Panc1 (cell line): ENCODE results near the gene WWTR1.

ENCODE experiments used
- POLR2AphosphoS5 ChIP-seq: IDR thresholded peaks from 2 replicates; pipeline ENCODE4 v1.6.1; 2012; ENCODE audit warnings: mild to moderate bottlenecking, low read depth, low read length, moderate library complexity
- SIN3A ChIP-seq: IDR thresholded peaks from 2 replicates; pipeline ENCODE4 v1.6.1; 2012; ENCODE audit warnings: low read depth, mild to moderate bottlenecking, low read length, moderate library complexity, borderline replicate concordance; ENCODE audit not compliant: insufficient read depth
- TCF7L2 ChIP-seq: IDR thresholded peaks from 2 replicates; pipeline ENCODE4 v1.6.1; 2011; ENCODE audit warnings: mild to moderate bottlenecking, low read depth, low read length, inconsistent platforms
- TF ChIP-seq, protein P1 (sequence below): fragments of 450-650 bp; IDR thresholded peaks from 2 replicates; pipeline ENCODE4 v1.5.1; 2017; ENCODE audit warnings: mild to moderate bottlenecking
- TF ChIP-seq, protein P2 (sequence below), 2 experiments: IDR thresholded peaks; 2 replicates each; pipeline ENCODE4 v1.6.1; 2011 to 2012; ENCODE audit warnings: low read depth in 2 of 2, control low read depth in 1 of 2, low read length in 1 of 2, mild to moderate bottlenecking in 1 of 2, moderate library complexity in 1 of 2; ENCODE audit not compliant: insufficient read depth in 1 of 2

DNA sequence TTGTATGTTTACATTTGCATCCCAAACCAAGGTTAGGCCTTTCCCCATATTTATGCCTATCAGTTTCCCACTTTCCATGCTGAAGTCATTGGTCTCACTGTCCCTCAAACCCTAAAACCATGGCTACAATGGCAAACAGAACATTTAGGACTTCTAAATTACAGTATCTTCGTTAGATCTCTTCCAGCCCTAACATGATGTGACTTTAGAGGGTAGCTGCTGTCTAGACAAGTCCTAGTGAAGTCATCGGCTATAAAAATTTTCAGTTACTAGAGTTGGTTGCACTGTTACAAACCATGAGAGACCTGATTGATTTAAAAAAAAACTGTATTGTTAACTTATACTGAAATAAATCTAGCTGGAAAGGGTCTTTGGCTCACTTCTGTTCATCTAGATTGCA lies 128.7 kb downstream of the WWTR1 start:
- TF ChIP-seq, protein P1, sequence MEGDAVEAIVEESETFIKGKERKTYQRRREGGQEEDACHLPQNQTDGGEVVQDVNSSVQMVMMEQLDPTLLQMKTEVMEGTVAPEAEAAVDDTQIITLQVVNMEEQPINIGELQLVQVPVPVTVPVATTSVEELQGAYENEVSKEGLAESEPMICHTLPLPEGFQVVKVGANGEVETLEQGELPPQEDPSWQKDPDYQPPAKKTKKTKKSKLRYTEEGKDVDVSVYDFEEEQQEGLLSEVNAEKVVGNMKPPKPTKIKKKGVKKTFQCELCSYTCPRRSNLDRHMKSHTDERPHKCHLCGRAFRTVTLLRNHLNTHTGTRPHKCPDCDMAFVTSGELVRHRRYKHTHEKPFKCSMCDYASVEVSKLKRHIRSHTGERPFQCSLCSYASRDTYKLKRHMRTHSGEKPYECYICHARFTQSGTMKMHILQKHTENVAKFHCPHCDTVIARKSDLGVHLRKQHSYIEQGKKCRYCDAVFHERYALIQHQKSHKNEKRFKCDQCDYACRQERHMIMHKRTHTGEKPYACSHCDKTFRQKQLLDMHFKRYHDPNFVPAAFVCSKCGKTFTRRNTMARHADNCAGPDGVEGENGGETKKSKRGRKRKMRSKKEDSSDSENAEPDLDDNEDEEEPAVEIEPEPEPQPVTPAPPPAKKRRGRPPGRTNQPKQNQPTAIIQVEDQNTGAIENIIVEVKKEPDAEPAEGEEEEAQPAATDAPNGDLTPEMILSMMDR, result no peak
- TF ChIP-seq POLR2AphosphoS5, result no peak; the same call in 1 of the 2 replicates
- TF ChIP-seq, protein P2, sequence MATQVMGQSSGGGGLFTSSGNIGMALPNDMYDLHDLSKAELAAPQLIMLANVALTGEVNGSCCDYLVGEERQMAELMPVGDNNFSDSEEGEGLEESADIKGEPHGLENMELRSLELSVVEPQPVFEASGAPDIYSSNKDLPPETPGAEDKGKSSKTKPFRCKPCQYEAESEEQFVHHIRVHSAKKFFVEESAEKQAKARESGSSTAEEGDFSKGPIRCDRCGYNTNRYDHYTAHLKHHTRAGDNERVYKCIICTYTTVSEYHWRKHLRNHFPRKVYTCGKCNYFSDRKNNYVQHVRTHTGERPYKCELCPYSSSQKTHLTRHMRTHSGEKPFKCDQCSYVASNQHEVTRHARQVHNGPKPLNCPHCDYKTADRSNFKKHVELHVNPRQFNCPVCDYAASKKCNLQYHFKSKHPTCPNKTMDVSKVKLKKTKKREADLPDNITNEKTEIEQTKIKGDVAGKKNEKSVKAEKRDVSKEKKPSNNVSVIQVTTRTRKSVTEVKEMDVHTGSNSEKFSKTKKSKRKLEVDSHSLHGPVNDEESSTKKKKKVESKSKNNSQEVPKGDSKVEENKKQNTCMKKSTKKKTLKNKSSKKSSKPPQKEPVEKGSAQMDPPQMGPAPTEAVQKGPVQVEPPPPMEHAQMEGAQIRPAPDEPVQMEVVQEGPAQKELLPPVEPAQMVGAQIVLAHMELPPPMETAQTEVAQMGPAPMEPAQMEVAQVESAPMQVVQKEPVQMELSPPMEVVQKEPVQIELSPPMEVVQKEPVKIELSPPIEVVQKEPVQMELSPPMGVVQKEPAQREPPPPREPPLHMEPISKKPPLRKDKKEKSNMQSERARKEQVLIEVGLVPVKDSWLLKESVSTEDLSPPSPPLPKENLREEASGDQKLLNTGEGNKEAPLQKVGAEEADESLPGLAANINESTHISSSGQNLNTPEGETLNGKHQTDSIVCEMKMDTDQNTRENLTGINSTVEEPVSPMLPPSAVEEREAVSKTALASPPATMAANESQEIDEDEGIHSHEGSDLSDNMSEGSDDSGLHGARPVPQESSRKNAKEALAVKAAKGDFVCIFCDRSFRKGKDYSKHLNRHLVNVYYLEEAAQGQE (IDR thresholded peaks at IDR 0.05; ENCODE audit: insufficient read depth in 1 of 2, low read depth in 2 of 2, low read length in 1 of 2), result no peak
- no peak for TF ChIP-seq SIN3A
- no peak for TF ChIP-seq TCF7L2
